HG03064 (cell line): Measurements from ENCODE around the gene CHST15.

Experiments
- ATAC-seq: cut with Tn5 transposase; IDR thresholded peaks from one replicate; pipeline ENCODE4 v1.9.1; 2021; ENCODE audit warnings: low read depth; ENCODE audit not compliant: unreplicated experiment

Gene CHST15

DNA sequence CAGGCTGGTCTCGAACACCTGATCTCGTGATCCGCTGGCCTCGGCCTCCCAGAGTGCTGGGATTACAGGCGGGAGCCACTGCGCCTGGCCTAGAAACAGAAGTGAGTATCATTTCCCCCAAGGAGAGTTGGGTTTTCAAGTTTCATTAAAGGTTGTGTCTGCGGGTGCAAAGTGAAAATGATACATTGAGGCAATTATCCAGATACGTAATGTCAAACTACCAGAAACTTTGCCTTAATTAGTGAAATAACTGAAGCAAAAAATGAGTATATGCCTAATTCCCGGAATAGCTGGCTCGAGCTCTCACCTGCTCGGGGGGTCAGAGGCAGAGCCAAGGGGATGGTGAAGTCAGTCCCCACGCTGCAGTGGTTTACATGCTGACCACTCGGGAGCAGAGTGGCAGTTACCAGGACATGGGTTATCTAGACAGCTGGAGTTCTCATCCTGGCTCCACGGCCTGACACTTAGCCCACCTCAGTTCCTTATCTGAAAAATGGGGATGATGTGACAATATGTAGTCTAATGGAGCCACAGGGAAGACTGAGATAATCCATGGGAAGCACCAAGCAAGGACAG is 25.5 kb downstream of the CHST15 start:
- ATAC-seq: no peak

DNA sequence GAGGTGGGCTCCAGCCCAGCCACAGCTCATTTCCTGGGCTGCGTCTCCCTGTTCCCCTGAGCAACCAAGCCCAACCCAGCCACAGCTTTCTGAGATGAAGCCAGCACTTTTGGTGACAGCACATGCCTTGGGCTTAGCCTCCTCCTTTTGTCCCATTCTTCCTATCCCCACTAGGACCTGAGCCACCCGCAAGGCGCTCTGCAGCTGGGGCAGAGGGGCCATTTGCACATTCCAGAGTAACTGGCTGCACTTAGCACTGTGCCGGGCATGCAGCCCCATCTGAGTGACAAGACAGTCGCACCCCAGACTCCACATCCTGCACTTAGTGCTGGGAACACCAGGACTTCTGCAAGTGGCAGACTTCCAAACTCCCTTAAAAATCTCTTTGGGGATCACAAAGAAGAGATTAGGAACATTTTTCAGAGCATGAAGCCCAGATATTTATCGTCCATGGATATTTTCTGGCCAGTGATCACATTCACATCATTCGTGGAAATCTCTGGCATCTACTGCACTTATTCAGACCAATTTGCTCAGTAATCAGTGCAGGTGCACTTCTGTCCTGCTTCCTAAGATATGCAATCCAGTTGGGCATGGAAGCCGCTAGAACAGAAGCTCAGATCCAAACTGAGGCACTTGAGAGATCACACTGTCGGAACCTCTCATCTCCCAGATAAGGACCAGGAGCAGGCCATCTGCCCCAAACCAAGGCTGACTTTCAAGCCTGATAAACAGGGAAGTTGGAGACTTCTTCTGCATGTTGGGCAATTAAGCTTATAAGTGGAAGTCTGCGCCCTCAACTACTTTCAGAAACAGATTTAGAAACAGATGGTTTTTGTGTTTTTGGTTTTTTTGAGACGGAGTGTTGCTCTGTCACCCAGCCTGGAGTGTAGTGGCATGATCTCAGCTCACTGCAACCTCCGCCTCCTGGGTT is 26.4 kb downstream of the CHST15 start:
- no peak for ATAC-seq

DNA sequence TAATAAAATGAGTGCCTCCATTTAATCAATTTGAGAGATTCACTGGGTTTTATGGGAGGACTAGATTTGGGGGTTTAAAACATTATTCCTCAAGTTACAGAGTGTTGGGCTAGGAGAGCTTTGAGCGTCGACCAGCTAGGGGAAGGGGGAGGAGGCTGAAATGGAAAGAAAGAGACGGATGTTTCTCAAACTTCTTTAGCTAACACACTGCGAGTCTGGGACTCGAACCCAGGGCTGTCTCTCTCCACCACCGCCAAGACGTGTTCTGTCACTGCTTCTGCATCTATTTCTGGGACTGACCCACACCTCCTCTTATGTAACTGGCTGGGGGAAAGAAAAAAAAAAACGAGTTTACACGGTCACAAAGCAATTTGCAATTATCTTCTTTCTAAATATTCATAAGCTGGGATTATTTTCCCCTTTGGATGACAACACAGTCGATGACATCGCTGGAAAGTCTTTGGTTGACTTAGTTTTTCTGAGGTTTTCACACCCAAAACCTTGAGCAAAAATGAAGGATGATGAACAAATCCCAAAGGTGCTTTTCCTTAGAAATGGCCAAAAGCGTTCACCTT is 27.2 kb downstream of the CHST15 start:
- no peak for ATAC-seq

DNA sequence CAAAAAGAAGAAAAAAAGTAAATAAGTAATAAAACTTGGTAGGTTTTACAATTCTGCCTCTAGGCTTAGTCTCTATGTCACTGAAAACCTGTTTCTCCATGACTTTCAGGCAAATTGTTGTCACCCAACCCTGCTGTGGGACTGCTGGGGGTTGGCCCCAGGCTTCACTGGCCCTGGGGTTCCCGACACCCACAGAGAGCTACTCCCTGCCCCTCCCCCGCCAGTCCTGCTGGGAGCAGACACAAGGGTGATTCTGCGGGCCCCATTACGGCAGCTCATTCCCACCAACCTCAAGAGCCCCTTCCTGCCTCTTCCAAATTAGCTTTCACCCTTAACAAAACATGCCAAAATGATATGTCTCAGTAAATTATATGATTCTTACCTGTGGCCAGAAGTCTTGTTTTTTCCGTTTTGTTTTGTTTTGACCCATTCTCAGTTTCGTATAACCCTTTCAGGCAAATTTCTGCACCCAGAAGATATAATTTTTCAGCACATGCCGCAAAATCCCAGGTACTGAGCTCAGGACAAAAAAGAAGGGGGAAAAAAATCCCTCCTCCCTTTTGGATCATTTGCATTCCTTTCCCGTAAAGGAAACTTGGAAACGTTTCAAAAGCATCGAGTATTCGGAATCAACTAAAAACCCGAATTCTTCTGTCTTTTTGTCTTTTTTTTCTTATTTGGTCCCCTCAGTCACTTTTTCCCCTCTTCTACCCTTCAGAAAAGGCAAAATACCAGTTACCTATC is 27.8 kb downstream of the CHST15 start:
- ATAC-seq: no peak

DNA sequence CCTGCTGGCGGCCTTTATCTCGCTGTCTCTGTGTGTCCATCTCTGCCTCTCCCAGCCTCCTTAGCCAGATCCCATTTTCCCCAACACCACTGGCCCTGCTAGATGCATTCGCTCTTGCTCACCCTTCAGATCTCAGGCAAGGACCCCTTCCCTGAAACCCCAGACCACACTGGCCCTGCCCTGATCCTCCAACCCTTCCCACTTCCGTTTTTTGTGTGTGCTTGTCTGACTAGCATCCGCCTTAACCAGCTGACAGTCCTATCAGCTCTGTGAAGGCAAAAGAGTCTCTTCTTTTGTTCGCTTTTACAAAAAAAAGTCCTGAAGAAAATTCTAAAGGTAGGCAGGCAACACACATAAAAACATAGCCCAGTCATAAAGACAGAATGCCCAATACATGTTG is 28.7 kb downstream of the CHST15 start:
- no peak for ATAC-seq

DNA sequence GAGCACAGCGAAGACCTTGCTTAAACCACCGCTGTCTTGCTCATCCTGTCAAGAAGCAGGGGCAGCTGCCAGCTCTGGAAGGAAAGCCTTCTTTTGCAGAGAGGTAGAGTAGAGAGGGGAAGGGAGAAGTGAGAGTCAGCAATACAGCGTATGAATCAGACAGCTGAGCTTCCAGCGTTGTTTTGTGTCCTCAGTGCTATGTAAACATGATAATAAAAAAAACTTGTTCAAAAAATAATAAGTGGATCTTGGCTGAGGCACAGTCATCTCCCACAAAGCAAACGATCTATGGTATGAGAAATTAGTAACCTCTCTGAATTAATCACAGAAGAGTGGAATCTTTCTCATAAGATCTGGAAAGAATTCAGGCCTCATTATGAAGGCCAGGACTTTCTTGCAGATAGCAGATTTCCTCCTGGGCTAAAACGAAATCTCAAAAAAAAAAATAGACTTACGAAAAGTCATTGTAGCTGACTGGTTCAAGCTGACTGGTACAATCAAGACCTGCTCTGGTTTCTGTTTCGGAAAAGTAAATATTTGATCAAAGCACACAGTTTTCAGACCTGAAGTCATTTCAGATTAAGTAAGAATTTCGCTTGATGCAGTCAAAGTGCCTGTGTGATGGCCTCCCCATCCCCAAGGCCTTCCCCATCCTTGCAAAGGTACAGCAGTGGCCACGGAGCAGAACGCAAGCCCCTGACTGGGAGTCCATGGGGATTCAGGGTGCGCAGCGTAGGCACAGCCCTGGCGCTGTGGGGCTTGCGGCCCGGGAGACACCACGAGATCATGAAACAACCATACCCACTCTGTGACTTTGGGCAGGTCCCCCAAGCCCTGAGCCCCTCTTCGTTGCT is 29.4 kb downstream of the CHST15 start:
- ATAC-seq: no peak

DNA sequence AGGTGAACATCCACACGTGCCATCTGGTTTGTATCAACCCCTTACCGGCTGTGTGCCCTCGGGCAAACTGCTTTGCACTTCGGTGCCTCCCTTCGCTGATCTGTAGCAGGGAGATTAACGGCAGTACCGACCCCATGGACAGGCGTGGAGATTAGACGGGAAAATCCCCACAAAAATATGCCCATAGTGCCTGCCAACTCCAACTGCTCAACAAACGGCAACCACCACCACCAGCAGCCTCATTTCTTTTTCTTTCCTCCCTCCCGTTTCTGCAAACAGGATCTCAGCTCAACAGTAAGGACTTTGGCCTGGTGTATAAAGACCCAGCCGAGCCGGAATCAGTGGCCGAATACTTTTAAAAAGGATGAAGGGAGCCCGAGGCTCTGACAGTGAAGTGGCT is 31.0 kb downstream of the CHST15 start:
- ATAC-seq: no peak

DNA sequence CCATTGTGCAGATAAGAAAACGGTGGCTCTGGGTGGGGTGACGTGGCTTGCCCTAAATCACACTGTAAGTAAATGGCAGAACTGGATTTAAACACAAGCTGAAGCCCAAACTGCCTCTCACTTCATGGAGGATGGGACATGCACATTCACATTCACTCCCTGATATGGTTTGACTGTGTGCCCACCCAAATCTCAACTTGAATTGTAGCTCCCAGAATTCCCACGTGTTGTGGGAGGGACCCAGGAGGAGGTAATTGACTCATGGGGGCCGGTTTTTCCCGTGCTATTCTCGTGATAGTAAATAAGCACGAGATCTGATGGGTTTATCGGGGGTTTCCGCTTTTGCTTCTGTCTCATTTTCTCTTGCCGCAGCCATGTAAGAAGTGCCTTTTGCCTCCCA is 32.4 kb downstream of the CHST15 start:
- ATAC-seq: no peak

DNA sequence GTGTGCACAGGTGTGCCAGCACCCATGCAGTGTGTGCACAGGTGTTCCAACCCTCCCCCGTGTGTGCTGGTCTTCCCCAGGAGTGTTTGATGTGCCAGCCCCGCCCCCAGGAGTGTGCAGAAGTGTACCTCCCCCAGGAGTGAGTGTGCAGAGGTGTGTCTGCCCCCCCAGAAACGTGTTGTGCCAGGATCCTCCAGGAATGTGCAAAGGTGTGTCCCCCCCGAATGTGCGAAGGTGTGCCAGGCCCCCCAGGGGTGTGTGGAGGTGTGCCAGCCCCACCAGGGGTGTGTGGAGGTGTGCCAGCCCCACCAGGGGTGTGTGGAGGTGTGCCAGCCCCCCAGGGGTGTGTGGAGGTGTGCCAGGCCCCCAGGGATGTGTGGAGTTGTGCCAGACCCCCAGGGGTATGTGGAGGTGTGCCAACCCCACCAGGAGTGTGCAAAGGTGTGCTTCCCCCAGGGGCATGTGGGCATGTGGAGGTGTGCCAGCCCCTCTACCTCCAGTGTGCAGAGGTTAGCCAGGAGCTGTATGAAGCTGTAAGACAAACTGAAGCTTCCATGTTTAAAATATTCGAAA is 33.2 kb downstream of the CHST15 start:
- no peak for ATAC-seq

DNA sequence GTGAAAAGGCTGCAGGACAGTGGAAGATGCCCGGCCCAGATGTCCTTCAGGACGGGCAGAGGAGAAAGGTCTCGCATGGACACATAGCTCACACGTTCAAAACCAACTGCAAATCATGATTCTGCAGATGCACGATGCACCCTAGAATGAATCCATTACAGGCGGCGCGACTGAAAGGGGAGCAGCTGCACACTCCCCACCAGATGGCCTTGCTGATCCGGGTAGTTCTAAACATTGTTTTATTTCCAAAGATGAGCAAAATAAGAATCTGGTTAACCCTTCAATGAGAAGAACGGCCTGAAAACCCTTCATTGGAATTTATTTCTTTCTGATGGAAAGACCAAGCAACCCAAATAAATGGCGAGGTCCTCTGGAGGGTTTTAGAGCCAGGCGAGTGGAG is 33.8 kb downstream of the CHST15 start:
- ATAC-seq: no peak

DNA sequence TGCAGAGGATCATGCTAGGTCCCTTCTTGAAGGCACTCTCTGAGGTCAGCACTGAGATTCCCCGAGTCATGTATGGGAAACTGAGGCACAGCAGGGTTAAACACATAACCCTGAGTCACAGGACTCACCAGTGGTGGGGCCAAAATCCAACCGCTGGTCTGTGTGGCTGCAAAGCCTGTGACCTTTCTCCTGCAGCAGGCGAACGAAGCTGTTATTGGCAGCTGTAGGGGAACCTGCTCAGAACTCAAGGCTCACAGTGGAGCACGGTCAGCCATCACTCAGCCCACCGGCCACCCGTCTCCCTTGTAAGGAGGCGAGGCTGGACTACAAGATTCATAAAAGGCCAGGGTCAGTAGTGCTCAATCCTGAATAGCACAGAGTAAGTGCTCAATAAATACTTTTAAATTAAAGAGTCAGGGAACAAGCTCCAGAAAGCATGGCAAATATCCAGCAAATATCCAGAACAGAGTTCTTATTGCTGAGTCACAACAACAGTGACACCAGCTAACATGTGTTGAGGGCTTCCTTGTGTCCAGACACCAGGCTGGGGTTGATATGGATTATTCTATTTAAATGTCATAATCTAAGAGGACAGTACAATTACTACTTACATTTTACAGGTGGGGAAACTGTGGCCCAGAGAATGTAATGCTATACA is 34.9 kb downstream of the CHST15 start:
- no peak for ATAC-seq

DNA sequence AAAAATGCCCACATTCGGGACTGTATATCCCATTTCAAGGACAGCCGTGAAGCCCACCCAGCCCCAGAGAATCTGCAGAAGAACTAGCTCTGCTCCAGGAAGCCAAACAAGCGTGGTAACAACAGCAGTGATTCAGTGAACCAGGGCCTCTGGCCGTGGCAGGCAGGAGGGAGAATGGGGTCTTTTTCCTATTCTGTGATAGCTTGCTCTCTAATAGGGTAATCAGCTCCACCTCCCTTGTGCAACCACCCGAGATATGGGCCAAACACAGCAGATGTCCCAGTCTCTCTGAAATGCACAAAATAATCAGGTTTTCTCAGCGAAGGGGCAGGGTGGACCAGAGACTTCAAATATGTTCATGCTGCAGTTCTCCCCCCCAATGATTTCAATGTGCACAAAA is 35.8 kb downstream of the CHST15 start:
- no peak for ATAC-seq

DNA sequence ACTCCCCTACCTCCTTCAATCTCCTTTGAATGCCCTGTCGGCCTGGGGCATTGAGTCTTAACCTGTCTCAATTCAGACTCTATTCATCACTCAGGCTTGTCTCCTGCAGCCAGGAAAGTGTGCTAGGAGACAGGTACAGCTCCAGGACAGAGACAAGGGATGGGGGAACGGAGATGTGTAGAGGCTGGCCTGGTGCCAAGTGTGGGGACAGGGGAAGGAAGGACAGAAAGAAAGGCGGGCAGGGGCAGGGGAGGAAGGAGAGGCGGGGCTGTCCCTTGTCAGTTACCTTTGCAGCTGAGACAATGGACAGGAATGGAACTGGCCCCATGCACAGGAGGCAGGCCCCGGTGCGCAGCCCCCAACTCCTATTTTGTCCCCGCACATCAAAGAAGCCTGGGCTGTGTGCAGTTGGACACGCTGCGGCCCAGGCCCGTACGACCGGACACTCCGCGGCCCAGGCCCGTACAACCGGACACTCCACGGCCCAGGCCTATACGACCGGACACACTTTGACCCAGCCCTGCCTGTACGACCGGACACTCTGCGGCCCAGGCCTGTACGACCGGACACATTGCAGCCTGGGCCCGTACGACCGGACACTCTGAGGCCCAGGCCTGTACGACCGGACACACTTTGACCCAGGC is 36.9 kb downstream of the CHST15 start:
- no peak for ATAC-seq

DNA sequence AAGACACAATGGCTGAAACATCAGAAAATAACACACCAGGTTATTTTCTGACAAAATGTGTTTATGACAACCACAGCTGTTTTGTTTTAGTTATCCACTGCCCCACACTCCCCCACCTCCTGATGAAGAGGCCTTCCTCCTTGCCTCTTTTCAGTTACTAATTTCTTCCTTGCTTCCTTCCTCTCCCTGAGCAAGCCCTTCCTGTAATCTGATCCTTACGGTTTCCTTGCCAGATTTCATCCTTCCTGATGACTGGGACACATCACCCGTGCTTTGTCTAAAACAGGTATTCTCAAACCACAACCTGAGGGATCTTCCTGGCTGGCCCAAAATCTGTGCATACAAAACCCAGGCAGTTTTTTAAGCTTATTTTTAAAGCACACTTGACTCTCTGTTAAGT is 39.4 kb downstream of the CHST15 start:
- ATAC-seq: no peak

DNA sequence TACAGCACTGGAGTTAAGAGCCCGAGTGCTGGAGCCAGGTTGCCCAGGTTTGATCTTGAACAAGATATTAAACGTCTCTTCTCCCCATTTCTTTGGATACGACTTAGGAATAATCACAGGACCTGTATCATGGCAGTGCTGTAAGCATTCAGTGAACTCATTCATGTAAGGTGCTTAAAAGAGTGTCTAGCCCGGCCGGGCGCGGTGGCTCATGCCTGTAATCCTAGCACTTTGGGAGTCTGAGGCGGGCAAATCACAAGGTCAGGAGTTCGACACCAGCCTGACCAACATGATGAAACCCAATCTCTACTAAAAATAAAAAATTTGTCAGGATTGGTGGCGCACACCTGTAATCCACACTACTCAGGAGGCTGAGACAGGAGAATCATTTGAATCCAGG is 40.8 kb downstream of the CHST15 start:
- ATAC-seq: no peak

DNA sequence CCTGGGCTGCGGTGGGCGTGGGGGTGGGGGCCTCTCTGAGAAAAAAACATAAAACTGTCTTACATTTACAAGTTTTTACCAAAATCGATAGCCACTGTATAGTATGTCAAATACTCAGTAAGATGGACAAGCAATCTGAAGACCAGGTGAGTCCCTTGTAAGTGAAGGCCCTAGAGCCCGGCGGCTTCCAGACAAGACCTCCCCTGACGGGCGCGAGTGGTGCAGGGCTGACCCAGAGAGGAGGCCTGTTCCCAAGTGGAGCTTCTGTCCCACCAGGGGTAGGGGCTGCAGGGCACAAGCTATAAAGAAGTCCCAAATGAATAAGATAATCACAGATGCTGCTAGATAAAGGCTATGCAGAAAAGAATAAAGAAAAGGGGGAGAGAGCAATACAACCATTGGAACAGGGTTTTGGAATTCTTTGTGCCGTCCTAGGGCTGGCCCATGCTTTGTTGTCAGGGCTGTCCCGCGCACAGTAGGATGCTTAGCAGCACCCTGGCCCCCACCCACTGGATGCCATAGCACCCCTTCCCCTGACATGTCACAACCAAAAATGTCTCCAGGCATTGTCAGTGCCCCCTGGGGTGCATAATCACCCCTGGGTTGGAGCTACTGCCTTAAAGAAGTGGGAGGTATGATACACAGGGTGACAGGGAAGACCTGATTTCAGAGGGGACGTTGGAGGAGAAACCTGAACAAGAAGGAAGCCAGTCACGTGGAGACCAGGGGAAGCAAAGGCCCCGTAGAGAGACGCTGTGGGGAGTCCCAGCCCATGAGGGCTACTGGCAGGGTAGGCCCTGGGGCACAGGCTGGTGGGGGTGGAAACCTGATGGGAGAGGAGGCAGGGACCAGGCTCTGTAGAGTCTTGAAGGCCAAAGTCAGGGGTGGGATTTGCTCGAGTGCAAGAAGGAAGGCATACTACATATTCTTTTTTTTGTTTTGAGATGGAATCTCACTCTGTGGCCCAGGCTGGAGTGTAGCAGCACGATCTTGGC is 43.1 kb downstream of the CHST15 start:
- no peak for ATAC-seq

DNA sequence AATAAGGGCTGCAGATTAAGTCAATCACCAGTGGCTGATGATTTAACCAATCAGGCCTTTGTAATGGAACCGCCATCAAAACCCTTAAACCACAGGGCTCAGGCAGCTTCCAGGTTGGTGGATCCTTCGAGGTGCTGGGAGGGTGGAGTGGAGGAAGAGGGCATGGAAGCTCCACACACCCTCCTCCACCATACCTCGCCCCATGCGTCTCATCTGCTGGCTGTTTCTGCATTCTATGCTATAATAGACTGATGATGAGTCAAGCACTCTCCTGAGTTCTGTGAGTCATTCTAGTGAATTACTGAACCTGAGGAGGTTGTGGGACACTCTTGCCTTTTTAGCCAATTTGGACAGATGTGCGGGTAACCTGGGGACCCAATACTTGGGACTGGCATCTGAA is 43.9 kb downstream of the CHST15 start:
- no peak for ATAC-seq
